Germinal center (tissue), 1 donor: Measurements from ENCODE around the gene C12orf75.
"Not testable (repeated sequence)": the region's sequence is repeated elsewhere in the genome, so short reads cannot be mapped to it uniquely, and the experiment has no call there.

Experiments used
- DNase-seq: peaks from one replicate; pipeline ENCODE4 v3.0.0; 2012; ENCODE audit warnings: mixed read lengths, low spot score

C12orf75 gene

GRCh38 chr12:105330283-105330930 lies at the start of gene C12orf75:
Gene C12orf75, plus strand, starts transcription at chr12:105330691. Its CDS starts 201 bp downstream, at chr12:105330892.
- DNase-seq = peak; percentile 95

GRCh38 chr12:105280966-105281693 lies 49.4 kb upstream of the C12orf75 start:
- DNase-seq = no peak

GRCh38 chr12:105281694-105282049 lies 48.8 kb upstream of the C12orf75 start:
- no peak for DNase-seq

- DNase-seq = no peak
These were observed 45.1 kb upstream of the C12orf75 start for GRCh38 chr12:105285378-105285777.

- no peak for DNase-seq
These were observed 43.1 kb upstream of the C12orf75 start for GRCh38 chr12:105287408-105287807.

GRCh38 chr12:105288311-105288996 lies 42.0 kb upstream of the C12orf75 start:
- DNase-seq = no peak

- no peak for DNase-seq
These were observed 41.2 kb upstream of the C12orf75 start for GRCh38 chr12:105289114-105289904.

GRCh38 chr12:105291531-105291930 lies 39.0 kb upstream of the C12orf75 start:
- no peak for DNase-seq

GRCh38 chr12:105292705-105293104 lies 37.8 kb upstream of the C12orf75 start:
- DNase-seq = no peak

- DNase-seq = no peak
These were observed 37.3 kb upstream of the C12orf75 start for GRCh38 chr12:105293187-105293586.

- DNase-seq = no peak
These were observed 36.3 kb upstream of the C12orf75 start for GRCh38 chr12:105294161-105294560.

GRCh38 chr12:105294886-105295479 lies 35.5 kb upstream of the C12orf75 start:
- DNase-seq = no peak

- no peak for DNase-seq
These were observed 34.1 kb upstream of the C12orf75 start for GRCh38 chr12:105296116-105297089.

GRCh38 chr12:105300883-105301282 lies 29.6 kb upstream of the C12orf75 start:
- no peak for DNase-seq

- DNase-seq = no peak
These were observed 28.8 kb upstream of the C12orf75 start for GRCh38 chr12:105301696-105302095.

GRCh38 chr12:105302986-105303385 lies 27.5 kb upstream of the C12orf75 start:
- not testable (repeated sequence) for DNase-seq

GRCh38 chr12:105304626-105305025 lies 25.9 kb upstream of the C12orf75 start:
- DNase-seq = not testable (repeated sequence)

GRCh38 chr12:105307601-105308314 lies 22.7 kb upstream of the C12orf75 start:
- DNase-seq = not testable (repeated sequence)

- DNase-seq = not testable (repeated sequence)
These were observed 21.7 kb upstream of the C12orf75 start for GRCh38 chr12:105308839-105309238.

- DNase-seq = not testable (repeated sequence)
These were observed 21.1 kb upstream of the C12orf75 start for GRCh38 chr12:105309384-105309783.
